OCI-LY3 (cell line): ENCODE measurements around the gene SVEP1.

Experiments used
- CTCF ChIP-seq: fragments of 200-600, 300-600 bp; sonication (generic); IDR thresholded peaks from 2 replicates; pipeline ENCODE4 v1.5.1; 2014; ENCODE audit warnings: antibody characterized with exemption, low read length, low read depth
- EZH2phosphoT487 ChIP-seq: fragments of 200-600 bp; shearing (Covaris generic); IDR thresholded peaks from 2 replicates; pipeline ENCODE4 v1.6.1; 2018; ENCODE audit warnings: antibody characterized with exemption, mixed run types, low read depth

DNA sequence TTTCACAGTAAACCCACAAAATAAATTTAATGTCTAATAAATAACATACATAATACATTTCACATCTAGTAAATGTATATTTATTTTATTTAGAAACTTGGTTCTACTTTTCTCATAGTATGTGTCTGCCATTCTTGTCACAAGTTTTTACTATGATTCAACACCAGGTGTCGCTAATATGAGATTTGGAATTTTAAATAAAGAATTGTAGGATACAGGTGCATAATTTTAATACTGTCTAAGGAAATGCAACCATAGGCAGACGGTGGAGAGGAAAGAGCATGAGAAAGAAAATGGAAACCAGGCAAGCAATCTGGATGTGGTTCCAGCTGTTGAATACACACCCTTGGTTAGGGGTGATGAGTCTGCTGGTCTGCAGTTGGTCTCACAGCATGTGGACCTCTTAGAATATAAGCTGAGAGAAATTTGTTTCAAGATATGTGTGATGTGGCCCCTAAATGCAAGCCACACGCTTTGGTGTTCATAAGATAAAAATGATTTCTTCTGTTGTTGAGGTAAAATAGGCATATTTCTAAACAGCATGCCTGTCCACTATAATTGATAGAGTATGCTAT is 127.2 kb downstream of the SVEP1 start:
- TF ChIP-seq CTCF: peak; percentile 67
- no peak for TF ChIP-seq EZH2phosphoT487
